OCI-LY3 (cell line): Measurements from ENCODE around the gene PIK3R3.

Experiments
- EZH2phosphoT487 ChIP-seq: fragments of 200-600 bp; shearing (Covaris generic); IDR thresholded peaks from 2 replicates; pipeline ENCODE4 v1.6.1; 2018; ENCODE audit warnings: antibody characterized with exemption, mixed run types, low read depth
- TF ChIP-seq, protein P1 (sequence below): fragments of 200-600, 300-600 bp; sonication (generic); IDR thresholded peaks from 2 replicates; pipeline ENCODE4 v1.5.1; 2014; ENCODE audit warnings: antibody characterized with exemption, low read length, low read depth

DNA sequence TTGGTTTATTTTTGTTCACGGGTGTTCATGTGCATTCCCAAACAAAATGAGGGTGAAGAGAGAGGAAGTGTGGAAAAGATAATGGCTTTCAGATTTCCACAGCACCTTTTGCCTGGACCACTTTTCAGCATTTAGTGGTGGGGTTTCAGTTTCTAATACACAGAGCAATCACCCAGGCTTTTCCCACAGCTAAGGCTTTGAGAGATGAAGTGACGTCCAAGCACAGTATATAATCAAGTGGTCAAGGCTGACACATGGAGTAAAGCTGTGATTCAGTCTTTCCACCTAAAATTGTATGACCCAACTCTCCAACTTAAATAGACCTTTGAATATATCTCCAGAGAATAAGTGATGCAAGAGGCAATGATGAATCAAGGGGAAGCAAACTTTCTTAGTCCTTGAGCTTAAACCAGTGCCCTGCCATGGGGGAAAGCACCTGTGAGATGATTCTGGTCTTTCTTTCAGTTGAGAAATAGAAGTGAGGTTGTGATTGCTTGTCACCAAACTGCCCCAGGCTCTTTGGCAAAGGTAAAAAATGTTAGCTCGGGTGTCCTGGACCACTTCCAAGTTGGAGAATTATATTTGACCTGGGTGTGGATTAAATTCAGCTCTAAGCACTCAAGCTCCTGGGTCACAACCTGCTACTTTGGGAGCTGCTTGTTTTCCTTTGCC, 2.4 kb upstream of the PIK3R3 start:
- TF ChIP-seq, protein P1, sequence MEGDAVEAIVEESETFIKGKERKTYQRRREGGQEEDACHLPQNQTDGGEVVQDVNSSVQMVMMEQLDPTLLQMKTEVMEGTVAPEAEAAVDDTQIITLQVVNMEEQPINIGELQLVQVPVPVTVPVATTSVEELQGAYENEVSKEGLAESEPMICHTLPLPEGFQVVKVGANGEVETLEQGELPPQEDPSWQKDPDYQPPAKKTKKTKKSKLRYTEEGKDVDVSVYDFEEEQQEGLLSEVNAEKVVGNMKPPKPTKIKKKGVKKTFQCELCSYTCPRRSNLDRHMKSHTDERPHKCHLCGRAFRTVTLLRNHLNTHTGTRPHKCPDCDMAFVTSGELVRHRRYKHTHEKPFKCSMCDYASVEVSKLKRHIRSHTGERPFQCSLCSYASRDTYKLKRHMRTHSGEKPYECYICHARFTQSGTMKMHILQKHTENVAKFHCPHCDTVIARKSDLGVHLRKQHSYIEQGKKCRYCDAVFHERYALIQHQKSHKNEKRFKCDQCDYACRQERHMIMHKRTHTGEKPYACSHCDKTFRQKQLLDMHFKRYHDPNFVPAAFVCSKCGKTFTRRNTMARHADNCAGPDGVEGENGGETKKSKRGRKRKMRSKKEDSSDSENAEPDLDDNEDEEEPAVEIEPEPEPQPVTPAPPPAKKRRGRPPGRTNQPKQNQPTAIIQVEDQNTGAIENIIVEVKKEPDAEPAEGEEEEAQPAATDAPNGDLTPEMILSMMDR, result no peak
- no peak for TF ChIP-seq EZH2phosphoT487
